Body of pancreas (tissue), 4 donors: ENCODE results near the gene POLN. TPM values are rescaled to one million over a fixed set of nuclear protein-coding genes. Genes with fewer than 3 reads are reported as not detected.

Experiments used
- ATAC-seq: fragments of 150-250 bp; one replicate; pipeline ENCODE4 v1.9.1; 2016
- DNase-seq, 4 donors: peaks; one replicate each; pipeline ENCODE4 v3.0.0-alpha.2; 2019
- H3K27ac ChIP-seq, 4 donors: fragments of 200-600 bp; sonication (generic); 1 replicate in 3 of 4; 2 replicates in 1 of 4; pipeline versions ENCODE4 v1.5.1 to v1.6.1; 2016 to 2019; ENCODE audit warnings: mild to moderate bottlenecking in 1 of 4, mixed read lengths in 1 of 4, moderate library complexity in 1 of 4
- H3K27me3 ChIP-seq, 2 donors: fragments of 200-600 bp; sonication (generic); one replicate each; pipeline ENCODE4 v1.6.0; 2016; ENCODE audit warnings: mild to moderate bottlenecking in 1 of 2
- H3K36me3 ChIP-seq, 2 donors: fragments of 200-600 bp; sonication (generic); replicated peaks in 1 of 2; 2 replicates each; pipeline ENCODE4 v1.5.1; 2016; ENCODE audit warnings: low read depth in 2 of 2; ENCODE audit not compliant: insufficient read depth in 1 of 2
- H3K4me1 ChIP-seq: fragments of 200-600 bp; sonication (generic); one replicate; pipeline ENCODE4 v1.6.0; 2016
- H3K4me3 ChIP-seq, 2 donors: fragments of 200-600 bp; sonication (generic); 1 replicate in 1 of 2; 2 replicates in 1 of 2; pipeline ENCODE4 v1.5.1; 2016 to 2019
- H3K9me3 ChIP-seq, 3 donors: fragments of 200-600 bp; sonication (generic); 1 replicate in 2 of 3; 2 replicates in 1 of 3; pipeline ENCODE4 v1.5.1; 2016
- POLR2A ChIP-seq, 3 donors: fragments of 450-650 bp; IDR thresholded peaks; one replicate each; pipeline ENCODE4 v1.6.1; 2016; ENCODE audit warnings: antibody characterized with exemption in 3 of 3, mild to moderate bottlenecking in 2 of 3
- WGBS, 2 donors: methylation state at CpG; one replicate each; pipeline ENCODE4 v1.1.5; 2017; 5-methylcytosine and 5-hydroxymethylcytosine counted together
- intact Hi-C: fragments of 100-400 bp; cut with DNase I; formaldehyde crosslinking; loops from one replicate; pipeline ENCODE4 v1.15.1; 2023
- total RNA-seq, 2 donors: library from RNA; depleted of rRNA; stranded (reverse); fragments of >200 nt; gene quantifications; one replicate each; pipeline ENCODE4 v1.1.0, GENCODE V29; 2016
- TF ChIP-seq, protein P1 (sequence below), 7 experiments: fragments of 450-650 bp in 4 of 7; fragments of 200-600 bp in 3 of 7; sonication (generic) in 3 of 7; IDR thresholded peaks; one replicate each; pipeline ENCODE4 v1.5.1; 2016 to 2019; ENCODE audit warnings: antibody characterized with exemption in 7 of 7

Gene POLN
- total RNA-seq, 2 donors from 2014 or later = 4.9 to 5.9 TPM

DNA sequence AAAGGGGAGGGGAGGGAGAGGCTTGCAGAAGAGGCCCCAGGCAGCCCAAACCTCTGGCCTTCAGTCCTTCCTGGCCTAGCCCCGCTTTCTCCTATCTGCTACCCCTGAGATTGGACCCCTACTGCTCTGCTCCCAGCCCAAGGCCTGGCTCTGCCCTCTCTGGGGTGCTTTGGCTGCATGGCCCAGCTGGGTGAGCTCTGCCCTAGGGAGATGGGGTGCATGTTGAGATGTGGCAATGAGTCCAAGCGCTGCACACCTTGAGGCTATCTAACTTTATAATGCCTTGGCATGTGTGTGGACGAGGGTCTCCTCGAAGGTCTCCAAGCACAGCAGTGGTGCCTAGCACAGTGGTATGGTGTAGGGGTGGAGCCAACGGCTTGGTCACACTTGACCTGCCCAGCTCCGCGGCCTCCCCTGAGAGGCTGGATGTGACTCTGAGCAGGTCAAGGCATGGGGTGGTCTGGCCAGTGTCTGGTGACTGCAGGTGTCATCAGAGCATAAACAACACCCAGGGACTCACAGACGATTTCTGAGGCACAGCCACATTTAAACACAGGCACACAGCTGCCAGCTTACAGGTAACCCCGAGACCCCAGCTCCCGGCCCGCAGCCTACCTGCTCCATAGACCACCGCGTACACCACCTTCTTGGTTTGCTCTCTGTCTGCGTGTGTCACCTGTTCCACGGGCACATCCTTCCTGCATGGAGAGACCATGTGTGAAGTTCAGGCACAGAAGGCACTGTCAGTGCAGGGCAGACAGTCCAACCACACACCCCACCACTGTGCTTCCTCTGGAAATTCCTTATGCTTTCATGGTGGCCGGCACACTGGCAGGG is 146.5 kb downstream of the POLN start:
- Histone ChIP-seq H3K4me3 (no peak overlapping the region), H3K9me3 (no peaks in the 10 kb centered on the region), H3K27me3 (no peaks in the 10 kb centered on the region), H3K36me3 (no peaks in the 10 kb centered on the region), H3K4me1 (no peaks in the 10 kb centered on the region), H3K27ac (no peak overlapping the region)
- WGBS, 2 donors = 89 to 92% methylated on average over 13 to 16 of the region's 16 CpGs
- intact Hi-C loops = no loop called here
- ATAC-seq (no peak), DNase-seq (no peak)
- TF ChIP-seq, protein P1, sequence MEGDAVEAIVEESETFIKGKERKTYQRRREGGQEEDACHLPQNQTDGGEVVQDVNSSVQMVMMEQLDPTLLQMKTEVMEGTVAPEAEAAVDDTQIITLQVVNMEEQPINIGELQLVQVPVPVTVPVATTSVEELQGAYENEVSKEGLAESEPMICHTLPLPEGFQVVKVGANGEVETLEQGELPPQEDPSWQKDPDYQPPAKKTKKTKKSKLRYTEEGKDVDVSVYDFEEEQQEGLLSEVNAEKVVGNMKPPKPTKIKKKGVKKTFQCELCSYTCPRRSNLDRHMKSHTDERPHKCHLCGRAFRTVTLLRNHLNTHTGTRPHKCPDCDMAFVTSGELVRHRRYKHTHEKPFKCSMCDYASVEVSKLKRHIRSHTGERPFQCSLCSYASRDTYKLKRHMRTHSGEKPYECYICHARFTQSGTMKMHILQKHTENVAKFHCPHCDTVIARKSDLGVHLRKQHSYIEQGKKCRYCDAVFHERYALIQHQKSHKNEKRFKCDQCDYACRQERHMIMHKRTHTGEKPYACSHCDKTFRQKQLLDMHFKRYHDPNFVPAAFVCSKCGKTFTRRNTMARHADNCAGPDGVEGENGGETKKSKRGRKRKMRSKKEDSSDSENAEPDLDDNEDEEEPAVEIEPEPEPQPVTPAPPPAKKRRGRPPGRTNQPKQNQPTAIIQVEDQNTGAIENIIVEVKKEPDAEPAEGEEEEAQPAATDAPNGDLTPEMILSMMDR (IDR thresholded peaks at IDR 0.05) = no peak
- no peak for TF ChIP-seq POLR2A (IDR thresholded peaks at IDR 0.05)

DNA sequence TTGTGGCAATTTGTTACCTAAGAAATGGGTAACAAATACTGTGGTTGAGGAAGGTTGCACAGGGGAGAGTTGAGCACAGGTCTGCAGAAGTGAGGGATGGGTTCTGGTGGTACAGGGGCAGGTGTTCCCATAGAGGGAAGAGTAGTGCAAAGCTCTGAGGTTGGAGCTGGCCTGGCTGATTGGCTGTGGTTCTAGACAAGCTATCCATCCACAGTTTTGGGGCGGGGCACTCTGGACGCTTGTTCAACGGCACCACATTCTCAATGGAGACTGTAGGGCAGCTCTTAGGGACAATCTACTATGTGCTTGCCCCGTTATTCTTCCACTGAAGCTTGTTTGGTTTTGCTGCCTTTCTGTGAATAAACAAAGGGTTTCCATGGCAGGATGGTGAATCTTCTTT is 147.4 kb downstream of the POLN start:
- H3K9me3 ChIP-seq = no peaks in the 10 kb centered on the region
- no peak overlapping the region for H3K27ac ChIP-seq
- no peak for TF ChIP-seq POLR2A (IDR thresholded peaks at IDR 0.05)
- TF ChIP-seq, protein P1 (IDR thresholded peaks at IDR 0.05) = no peak
- no peaks in the 10 kb centered on the region for H3K36me3 ChIP-seq
- H3K27me3 ChIP-seq = no peaks in the 10 kb centered on the region
- ATAC-seq (no peak), DNase-seq (no peak)
- WGBS, 2 donors = 90 to 98% methylated on average over 4 of the region's 4 CpGs
- intact Hi-C loops = no loop called here
- no peak overlapping the region for H3K4me3 ChIP-seq
- no peaks in the 10 kb centered on the region for H3K4me1 ChIP-seq

DNA sequence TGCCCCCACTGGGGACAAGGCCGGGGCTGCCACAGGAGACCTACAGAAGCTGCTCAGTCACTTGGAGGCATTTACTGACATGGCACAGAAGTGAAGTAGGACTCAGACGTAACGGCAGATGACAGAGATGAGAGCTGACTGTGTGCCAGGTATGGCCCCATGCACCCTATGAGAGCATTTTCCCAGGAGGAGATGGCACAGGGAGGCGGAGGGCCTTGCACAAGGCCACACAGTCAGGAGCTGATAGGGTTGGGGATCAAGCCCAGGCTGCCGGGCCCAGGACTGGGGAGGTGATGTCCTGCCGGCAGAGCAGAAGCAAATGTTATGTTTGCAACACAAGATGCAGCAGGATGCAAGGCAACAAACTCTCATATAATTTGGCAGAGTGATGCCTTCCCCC is 148.7 kb downstream of the POLN start:
- Histone ChIP-seq H3K9me3 (no peaks in the 10 kb centered on the region), H3K27me3 (no peaks in the 10 kb centered on the region), H3K36me3 (no peaks in the 10 kb centered on the region), H3K4me1 (no peaks in the 10 kb centered on the region), H3K4me3 (no peak overlapping the region), H3K27ac (no peak overlapping the region)
- no peak for ATAC-seq
- no peak for TF ChIP-seq POLR2A (IDR thresholded peaks at IDR 0.05)
- TF ChIP-seq, protein P1 (IDR thresholded peaks at IDR 0.05) = no peak
- intact Hi-C loops = no loop called here
- 92 to 95% methylated on average over 6 of the region's 6 CpGs for WGBS, 2 donors
- DNase-seq = no peak

DNA sequence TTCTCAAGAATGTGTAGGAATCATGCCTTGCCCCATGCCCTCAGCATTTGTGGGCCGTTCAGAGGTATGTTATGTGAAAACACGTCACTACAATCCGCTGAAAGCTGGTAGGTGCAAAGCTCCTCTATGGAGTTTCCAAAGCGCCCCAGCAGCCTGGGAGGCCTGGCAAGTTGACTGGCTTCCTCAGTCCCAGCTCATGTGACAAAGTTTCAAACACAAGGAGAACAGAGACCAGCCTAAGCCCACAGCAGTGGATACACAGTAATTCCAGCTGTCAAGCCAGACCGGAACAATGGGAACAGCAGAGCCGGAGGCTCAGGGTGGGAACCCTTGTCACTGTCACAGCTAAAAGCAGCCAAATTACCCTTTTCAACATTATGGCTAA is 149.3 kb downstream of the POLN start:
- DNase-seq = no peak
- H3K4me3 ChIP-seq = no peak overlapping the region
- no peak for TF ChIP-seq POLR2A (IDR thresholded peaks at IDR 0.05)
- TF ChIP-seq, protein P1 (IDR thresholded peaks at IDR 0.05) = no peak
- ATAC-seq = no peak
- H3K4me1 ChIP-seq = no peaks in the 10 kb centered on the region
- intact Hi-C loops = no loop called here
- WGBS, 2 donors = 97 to 98% methylated on average over 6 of the region's 6 CpGs
- H3K27ac ChIP-seq = no peak overlapping the region
- no peaks in the 10 kb centered on the region for H3K27me3 ChIP-seq
- no peaks in the 10 kb centered on the region for H3K9me3 ChIP-seq
- no peaks in the 10 kb centered on the region for H3K36me3 ChIP-seq
